Smooth muscle cell of the coronary artery (primary cell): ENCODE measurements around the gene PCDHGB3. TPM values are rescaled to one million over a fixed set of nuclear protein-coding genes. Genes with fewer than 3 reads are reported as not detected.

Source experiments
- total RNA-seq: library from RNA; depleted of rRNA; stranded (reverse); fragments of >200 nt; gene quantifications from 2 replicates; pipeline ENCODE4 v1.2.3, GENCODE V29; 2014; ENCODE audit warnings: low replicate concordance

The PCDHGB3 gene
- total RNA-seq: 3.5 and 5.6 TPM in 2 replicates

DNA sequence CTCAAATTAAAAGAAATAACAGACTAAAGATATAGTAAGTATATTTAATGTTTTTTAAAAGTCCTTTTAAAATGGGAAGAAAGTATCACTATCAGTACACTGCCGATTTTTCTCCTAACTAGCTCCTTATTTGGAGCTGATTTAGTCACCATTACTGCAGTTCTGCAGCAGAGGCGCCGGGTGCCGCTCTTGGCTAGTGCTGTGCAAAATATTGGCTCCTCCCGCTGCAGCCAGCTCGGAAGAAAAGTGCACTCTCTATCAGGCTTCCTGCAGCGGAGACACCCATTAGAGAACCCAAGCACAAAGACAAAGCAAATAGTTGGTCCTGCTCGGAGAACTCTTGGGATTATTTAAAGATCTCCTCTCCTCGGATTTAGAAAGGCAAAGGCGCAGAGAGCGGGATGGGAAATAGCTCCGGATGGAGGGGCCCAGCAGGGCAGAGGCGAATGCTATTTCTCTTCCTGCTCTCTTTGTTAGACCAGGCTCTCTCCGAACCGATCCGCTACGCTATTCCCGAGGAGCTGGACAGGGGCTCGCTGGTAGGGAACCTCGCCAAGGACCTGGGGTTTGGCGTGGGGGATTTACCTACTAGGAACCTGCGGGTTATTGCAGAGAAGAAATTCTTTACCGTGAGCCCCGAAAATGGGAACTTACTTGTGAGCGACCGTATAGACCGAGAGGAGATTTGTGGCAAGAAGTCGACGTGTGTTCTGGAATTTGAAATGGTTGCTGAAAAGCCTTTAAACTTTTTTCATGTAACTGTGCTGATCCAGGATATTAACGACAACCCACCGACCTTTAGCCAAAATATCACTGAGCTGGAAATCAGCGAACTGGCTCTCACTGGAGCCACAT lies at the start of gene PCDHGB3:
PCDHGB3 (plus strand) TSS at position 249 of the 855 bp plus-strand sequence; CDS start at position 402, 153 bp downstream.

DNA sequence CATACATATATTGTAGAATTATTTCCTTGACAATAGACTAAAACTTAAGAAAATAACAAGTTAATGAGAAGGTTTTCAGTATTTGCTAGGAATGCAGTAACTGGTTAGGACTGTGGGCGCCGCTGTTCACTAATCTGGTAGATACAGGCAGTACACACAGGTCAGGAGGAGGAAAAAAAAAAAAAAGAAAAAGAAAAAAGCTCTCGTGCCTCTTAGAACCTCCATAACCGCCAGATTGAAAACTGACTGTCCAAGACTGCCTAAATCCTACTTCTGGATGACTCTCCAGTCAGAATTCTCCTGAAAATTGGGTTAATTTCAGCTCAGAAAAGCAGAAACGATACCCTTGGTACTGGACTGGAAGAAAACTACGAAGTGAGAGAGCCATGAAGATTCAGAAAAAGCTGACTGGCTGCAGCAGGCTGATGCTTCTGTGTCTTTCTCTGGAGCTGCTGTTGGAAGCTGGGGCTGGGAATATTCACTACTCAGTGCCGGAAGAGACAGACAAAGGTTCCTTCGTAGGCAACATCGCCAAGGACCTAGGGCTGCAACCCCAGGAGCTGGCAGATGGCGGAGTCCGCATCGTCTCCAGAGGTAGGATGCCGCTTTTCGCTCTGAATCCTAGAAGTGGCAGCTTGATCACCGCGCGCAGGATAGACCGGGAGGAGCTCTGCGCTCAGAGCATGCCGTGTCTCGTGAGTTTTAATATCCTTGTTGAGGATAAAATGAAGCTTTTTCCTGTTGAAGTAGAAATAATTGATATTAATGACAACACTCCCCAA lies 39.6 kb upstream of the PCDHGB3 start, which contains the start of gene PCDHGA1:
PCDHGA1 (plus strand) TSS at position 216 of the 782 bp plus-strand sequence.

DNA sequence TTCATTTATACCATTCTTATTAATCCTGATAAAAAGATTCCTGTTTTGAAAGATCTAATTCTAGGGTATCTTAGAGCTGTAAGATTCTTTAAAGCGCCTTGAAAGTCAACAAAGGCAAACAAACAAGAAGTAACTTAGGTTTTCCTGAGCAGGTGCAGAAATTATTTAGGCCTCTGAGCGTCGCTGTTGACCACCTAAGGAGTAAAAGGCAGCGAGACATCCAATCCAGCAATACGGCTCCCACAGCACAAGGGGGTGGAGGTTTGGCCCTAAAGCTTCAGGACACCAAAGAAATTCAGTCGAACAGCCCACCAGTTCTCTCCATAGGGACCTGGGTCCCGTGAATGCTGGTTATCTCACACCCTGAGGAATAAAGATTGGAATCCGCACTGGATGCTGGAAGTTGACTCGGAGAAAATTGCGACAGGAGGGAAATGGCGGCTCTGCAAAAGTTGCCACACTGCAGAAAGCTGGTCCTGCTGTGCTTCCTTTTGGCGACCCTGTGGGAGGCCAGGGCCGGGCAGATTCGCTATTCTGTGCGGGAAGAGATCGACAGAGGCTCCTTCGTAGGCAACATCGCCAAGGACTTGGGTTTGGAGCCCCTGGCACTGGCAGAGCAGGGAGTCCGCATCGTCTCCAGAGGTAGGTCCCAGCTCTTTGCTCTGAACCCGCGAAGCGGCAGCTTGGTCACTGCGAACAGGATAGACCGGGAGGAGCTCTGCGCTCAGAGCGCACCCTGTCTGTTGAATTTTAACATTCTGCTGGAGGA lies 31.3 kb upstream of the PCDHGB3 start, which contains the start of gene PCDHGA2:
PCDHGA2 (plus strand) TSS at position 223 of the 769 bp plus-strand sequence.

DNA sequence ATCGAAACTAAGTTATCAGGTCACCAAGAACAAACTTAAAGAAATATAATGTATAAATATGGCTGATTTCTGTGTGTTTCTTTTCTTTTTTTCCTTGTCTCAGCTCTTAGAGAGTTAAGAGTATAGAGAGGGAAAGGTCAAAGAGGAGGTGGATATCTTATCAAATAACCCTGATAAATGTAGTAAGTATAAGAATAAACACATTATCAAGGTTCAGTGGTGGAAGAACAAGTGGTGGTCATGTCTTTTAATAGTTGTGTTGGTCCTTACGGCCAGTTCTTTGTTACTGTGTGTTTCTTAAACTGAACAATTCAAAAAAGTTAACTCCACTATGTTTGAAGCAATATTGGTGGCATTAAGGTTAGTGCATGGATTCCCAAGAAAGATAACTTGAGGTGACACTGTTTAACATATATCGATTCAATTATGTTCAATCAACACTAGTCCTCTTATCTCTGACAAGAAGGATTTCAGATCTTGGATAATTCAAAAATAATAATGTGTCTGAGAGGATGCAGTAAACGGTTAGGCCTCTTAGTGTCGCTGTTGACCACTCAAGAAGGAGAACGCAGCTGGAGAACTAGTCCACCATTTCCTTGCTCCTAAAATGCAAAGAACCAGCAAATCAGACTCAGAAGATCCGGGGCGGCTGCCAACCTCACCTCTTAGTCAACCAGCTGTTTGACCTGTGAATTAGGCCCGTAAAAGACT lies 26.6 kb upstream of the PCDHGB3 start, which contains the start of gene PCDHGA3:
PCDHGA3 (plus strand) TSS at position 588 of the 711 bp plus-strand sequence. CDS start 205 bp downstream, outside the sequence.

DNA sequence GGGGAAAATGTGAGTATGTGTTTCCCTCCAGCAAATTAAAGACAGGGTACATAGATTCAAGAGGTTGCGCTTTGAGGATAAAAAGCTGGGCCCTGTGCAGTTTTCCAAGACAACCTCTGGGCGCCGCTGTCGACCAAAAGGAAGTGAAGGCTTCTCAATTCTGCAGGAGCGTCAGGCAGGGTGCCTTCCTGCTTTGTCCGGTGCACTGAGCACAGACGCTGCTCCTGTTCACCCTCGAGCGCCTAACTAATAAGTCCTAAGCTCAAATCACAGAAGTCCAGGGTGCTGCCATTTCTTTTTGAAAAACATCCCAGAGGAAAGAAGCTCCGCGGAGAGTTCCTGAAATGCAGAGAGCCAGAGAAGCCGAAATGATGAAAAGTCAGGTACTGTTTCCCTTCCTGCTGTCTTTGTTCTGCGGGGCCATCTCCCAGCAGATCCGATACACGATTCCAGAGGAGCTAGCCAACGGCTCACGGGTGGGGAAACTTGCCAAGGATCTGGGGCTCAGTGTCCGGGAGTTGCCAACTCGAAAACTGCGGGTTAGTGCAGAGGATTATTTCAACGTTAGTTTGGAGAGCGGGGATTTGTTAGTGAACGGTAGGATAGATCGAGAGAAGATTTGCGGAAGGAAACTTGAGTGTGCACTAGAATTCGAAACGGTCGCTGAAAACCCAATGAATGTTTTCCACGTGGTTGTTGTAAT lies 20.0 kb upstream of the PCDHGB3 start, which contains the start of gene PCDHGB1:
PCDHGB1 (plus strand) TSS at position 183 of the 703 bp plus-strand sequence; CDS start at position 345, 162 bp downstream.

DNA sequence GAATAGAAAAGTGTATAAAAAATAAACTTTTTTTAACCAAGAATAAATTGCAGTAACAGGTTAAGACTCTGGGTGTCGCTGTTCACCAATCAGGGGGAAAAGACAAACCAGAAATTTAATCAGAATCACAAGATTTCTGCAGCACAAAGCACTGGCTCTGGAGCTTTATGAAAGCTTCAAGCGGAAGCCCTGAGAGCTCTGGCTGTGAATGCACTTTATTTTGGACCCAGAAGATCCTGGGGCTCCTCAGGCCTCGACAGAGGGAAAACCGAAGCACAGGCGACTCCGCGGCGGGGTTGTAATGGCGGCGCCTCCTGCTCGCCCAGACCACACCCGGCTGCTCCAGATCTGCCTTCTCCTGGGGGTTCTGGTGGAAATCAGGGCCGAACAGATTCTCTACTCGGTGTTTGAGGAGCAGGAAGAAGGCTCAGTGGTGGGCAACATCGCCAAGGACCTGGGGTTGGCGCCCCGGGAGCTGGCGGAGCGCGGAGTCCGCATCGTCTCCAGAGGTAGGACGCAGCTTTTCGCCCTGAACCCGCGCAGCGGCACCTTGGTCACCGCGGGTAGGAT lies 15.1 kb upstream of the PCDHGB3 start, which contains the start of gene PCDHGA4:
PCDHGA4 (plus strand) TSS at position 122 of the 570 bp plus-strand sequence; CDS start at position 209, 87 bp downstream.

DNA sequence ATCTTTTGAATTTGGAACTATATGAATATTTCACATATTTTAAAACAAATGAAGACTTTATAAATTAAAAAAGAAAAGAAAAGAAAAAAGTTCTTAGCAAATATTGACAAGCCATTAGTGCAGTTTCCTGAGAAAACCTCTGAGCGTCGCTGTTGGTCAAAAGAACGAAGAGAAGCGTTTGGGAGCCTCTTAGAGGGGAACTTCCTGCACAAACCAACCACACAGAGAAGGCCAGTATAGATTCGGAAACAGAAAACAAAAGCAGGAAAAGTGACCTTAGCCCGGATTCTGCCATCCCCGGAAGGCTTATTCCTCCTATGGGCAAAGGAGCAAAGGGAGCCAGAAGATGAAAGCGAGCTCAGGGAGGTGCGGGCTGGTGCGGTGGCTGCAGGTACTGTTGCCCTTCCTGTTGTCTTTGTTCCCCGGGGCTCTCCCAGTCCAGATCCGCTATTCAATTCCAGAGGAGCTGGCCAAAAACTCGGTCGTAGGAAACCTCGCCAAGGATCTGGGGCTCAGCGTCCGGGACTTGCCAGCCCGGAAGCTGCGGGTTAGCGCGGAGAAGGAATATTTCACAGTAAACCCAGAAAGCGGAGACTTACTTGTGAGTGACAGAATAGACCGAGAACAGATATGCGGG lies 10.1 kb upstream of the PCDHGB3 start, which contains the start of gene PCDHGB2:
PCDHGB2 (plus strand) TSS at position 205 of the 637 bp plus-strand sequence; CDS start at position 347, 142 bp downstream.

DNA sequence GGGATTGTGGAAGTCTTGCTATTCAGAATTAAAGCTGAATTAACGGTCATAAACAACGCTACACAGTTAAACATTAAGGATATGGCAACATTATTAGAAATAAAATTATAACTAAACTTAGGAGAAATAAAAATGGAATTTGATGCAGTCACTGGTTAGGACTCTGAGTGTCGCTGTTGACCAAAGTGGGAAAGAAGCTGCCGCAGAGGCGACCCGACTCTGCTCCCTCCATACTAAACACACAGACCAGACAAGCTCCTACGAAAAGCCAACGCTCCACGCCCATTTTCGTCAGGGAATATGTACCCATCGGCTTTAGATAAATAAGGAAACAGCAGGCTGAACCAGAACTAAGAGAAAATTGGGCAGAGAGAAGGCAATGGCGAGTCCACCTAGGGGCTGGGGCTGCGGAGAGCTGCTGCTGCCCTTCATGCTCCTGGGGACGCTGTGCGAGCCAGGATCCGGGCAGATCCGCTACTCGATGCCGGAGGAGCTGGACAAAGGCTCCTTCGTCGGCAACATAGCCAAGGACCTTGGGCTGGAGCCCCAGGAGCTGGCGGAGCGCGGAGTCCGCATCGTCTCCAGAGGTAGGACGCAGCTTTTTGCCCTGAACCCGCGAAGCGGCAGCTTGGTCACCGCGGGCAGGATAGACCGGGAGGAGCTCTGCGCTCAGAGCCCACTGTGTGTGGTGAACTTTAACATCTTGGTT lies 5.9 kb upstream of the PCDHGB3 start, which contains the start of gene PCDHGA5:
PCDHGA5 (plus strand) TSS at position 211 of the 709 bp plus-strand sequence; CDS start at position 380, 169 bp downstream.

DNA sequence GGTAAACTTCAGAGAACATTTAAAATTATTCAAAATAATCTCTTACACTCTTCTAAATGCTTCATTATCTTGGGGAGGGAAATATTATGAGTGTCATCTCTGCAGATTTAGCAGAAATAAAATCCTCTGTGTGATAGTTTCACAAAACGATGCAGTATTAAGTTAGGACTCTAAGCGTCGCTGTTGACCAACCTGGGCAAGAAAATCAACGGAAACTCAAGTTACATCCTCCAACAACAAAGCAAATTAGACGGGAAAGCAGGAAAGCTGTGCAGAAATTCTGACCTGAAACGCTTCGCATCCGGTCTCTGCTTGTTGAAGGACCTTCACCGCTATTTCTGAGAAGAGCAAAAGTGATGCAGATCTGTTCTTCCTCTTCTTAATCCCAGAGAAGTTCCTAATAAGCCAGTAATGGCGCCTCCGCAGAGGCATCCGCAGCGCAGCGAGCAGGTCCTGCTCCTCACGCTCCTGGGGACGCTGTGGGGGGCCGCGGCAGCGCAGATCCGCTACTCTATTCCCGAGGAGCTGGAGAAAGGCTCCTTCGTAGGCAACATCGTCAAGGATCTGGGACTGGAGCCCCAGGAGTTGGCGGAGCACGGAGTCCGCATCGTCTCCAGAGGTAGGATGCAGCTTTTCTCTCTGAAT lies 3.8 kb downstream of the PCDHGB3 start, which contains the start of gene PCDHGA6:
PCDHGA6 (plus strand) TSS at position 219 of the 645 bp plus-strand sequence; CDS start at position 412, 193 bp downstream.

DNA sequence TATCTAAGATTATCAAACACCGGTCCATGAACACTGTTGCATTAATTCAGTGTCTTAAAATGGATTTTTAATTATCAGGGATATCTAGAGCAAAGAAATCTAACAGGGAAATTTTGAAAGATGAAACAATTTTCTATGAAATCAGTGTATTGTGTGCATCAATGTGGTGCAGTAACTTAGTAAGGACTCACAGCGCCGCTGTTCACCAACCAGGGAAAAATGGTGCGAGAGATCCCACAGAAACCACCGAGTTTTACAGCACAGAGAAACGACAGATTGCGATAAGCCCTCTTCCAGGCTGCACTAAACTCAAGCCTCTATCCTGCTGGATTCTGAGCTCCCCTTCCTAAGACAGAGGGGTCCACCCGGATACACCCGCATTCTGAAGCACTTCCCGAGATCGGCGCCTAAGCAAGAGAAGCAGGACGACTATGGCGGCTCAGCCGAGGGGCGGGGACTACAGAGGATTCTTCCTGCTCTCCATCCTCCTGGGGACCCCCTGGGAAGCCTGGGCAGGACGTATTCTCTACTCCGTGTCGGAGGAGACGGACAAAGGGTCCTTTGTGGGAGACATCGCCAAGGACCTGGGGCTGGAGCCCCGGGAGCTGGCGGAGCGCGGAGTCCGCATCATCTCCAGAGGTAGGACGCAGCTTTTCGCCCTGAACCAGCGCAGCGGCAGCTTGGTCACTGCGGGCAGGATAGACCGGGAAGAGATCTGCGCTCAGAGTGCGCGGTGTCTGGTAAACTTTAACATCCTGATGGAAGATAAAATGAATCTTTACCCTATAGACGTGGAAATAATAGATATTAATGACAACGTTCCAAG lies 12.6 kb downstream of the PCDHGB3 start, which contains the start of gene PCDHGA7:
PCDHGA7 (plus strand) TSS at position 274 of the 826 bp plus-strand sequence; CDS start at position 432, 158 bp downstream.

DNA sequence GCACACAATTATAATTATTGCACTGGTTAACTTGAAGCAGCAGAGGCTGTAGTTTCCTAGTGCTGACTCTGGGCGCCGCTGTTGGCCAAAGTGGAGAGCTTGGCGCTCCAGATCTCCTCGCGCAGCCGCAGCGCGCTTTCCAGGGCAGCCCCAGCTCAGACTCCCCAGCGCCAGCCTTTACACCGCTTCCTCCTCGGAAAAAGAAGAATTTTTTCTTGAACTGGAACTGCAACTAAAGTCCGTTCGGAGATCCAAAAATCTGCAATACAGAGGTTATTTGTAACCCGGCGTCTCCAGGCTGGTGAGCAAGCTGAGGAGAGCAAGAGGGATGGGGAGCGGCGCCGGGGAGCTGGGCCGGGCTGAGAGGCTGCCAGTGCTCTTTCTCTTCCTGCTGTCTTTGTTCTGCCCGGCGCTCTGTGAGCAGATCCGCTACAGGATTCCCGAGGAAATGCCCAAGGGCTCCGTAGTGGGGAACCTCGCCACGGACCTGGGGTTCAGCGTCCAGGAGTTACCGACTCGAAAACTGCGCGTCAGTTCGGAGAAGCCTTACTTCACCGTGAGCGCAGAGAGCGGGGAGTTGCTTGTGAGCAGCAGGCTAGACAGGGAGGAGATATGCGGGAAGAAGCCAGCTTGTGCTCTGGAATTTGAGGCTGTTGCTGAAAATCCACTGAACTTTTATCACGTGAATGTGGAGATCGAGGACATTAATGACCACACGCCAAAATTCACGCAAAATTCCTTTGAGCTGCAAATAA lies 17.7 kb downstream of the PCDHGB3 start, which contains the start of gene PCDHGB4:
PCDHGB4 (plus strand) TSS at position 142 of the 755 bp plus-strand sequence; CDS start at position 329, 187 bp downstream.

DNA sequence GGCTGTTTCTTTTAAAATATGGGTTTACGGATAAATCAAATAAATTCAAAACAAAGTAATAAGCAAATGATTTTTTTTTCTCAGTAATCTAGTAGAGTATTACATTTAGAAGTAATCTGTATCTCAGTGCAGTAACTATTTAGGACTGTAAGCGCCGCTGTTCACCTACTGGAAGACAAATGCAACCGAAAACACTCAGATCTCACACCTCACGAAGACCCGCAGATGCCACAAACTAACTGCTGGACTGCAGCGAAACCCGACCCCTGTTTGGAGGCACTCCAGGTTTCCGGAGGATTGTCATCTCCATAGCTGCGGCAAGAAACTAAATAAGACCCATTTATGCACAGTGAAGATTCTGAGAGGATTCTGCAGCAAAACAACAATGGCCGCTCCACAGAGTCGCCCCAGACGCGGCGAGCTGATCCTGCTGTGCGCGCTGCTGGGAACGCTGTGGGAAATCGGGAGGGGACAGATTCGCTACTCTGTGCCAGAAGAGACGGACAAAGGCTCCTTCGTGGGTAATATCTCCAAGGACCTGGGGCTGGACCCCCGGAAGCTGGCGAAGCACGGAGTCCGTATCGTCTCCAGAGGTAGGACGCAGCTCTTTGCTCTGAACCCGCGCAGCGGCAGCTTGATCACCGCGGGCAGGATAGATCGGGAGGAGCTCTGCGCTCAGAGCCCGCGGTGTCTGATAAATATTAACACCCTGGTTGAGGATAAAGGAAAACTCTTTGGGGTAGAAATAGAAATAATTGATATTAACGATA lies 22.6 kb downstream of the PCDHGB3 start, which contains the start of gene PCDHGA8:
PCDHGA8 (plus strand) TSS at position 205 of the 770 bp plus-strand sequence; CDS start at position 386, 181 bp downstream.

DNA sequence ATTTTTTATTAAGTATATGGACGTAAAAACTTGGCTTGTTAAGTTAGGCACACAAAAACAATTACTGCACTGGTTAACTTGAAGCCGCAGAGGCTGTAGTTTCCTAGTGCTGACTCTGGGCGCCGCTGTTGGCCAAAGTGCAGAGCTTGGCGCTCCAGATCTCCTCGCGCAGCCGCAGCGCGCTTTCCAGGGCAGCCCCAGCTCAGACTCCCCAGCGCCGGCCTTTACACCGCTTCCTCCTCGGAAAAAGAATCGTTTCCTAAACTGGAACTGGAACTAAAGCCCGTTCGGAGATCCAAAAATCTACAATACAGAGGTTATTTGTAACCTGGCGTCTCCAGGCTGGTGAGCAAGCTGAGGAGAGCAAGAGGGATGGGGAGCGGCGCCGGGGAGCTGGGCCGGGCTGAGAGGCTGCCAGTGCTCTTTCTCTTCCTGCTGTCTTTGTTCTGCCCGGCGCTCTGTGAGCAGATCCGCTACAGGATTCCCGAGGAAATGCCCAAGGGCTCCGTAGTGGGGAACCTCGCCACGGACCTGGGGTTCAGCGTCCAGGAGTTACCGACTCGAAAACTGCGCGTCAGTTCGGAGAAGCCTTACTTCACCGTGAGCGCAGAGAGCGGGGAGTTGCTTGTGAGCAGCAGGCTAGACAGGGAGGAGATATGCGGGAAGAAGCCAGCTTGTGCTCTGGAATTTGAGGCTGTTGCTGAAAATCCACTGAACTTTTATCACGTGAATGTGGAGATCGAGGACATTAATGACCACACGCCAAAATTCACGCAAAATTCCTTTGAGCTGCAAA lies 27.9 kb downstream of the PCDHGB3 start, which contains the start of gene PCDHGB5:
PCDHGB5 (plus strand) TSS at position 192 of the 796 bp plus-strand sequence; CDS start at position 373, 181 bp downstream.

DNA sequence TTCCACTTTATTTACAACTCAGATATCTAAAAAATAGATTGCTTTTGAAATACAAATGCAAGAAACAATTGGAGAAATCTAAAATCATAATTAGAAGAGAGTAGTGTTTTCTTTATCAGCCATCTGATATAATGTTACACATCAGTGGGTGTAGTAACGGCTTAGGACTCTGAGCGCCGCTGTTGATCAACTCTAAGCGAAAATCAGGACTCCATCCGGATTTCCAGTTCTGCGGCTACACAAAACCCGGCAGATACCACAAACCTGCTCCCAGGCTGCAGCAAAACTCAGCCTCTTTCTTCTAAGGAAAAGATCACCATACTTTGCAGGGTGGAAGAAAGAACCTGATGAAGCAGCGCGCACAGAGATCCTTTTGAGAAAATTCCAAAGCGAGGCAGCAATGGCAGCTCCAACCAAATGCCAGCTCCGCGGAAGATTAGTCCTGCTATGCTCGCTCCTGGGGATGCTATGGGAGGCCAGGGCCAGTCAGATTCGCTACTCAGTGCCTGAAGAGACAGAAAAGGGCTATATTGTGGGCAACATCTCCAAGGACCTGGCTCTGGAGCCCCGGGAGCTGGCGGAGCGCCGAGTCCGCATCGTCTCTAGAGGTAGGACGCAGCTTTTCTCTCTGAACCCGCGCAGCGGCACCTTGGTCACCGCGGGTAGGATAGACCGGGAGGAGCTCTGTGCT lies 32.7 kb downstream of the PCDHGB3 start, which contains the start of gene PCDHGA9:
PCDHGA9 (plus strand) TSS at position 226 of the 691 bp plus-strand sequence; CDS start at position 401, 175 bp downstream.

